Choroid plexus epithelial cell (primary cell): ENCODE data around the gene DPP9.
"Not testable (repeated sequence)": the region's sequence is repeated elsewhere in the genome, so short reads cannot be mapped to it uniquely, and the experiment has no call there.

ENCODE experiments used
- DNase-seq: peaks from one replicate; pipeline ENCODE4 v3.0.0-alpha.2; 2010; ENCODE audit warnings: low read depth
- H3K4me3 ChIP-seq: 2 replicates; pipeline ENCODE4 v1.5.1; 2011; ENCODE audit warnings: low read depth, mild to moderate bottlenecking, control low read depth, low read length, moderate library complexity
- TF ChIP-seq, protein P1 (sequence below): conservative IDR thresholded peaks from 2 replicates; pipeline ENCODE4 v1.5.1; 2011; ENCODE audit warnings: low read depth, mild to moderate bottlenecking, control low read depth, inconsistent platforms, low read length, moderate library complexity

DPP9 gene

DNA sequence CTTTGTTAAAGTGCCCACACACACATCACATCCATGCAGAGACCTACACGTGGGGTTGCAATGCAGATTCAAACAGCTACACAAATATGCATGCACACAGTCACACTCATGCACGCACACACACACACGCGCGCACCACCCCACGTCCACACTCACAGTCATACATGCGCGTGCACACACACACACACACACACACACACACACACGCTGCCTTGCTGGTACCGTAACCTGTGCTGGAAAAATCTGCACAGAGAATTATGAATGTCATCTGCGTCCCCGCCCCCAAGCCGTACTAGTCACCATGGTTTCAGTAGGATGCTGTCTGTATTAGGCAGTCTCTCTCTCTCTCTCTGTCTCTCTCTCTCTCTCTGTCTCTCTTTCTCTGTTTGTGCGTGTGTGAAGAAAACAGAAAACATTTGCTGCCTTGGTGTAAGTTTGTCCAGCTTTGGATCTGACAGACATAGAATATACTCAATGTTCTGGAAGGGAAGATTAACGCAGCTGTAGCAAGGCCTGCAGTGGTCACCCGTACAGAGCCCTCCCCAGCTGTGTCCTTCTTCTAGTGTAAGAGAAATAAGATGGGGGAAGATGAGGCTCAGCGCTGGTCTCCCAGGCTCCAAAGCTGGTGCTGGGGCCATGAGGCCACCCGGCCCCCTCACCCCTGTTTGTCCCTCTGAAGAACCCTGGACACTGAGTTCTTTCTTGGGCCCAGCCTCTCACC is 26.4 kb upstream of the DPP9 start:
- TF ChIP-seq, protein P1, sequence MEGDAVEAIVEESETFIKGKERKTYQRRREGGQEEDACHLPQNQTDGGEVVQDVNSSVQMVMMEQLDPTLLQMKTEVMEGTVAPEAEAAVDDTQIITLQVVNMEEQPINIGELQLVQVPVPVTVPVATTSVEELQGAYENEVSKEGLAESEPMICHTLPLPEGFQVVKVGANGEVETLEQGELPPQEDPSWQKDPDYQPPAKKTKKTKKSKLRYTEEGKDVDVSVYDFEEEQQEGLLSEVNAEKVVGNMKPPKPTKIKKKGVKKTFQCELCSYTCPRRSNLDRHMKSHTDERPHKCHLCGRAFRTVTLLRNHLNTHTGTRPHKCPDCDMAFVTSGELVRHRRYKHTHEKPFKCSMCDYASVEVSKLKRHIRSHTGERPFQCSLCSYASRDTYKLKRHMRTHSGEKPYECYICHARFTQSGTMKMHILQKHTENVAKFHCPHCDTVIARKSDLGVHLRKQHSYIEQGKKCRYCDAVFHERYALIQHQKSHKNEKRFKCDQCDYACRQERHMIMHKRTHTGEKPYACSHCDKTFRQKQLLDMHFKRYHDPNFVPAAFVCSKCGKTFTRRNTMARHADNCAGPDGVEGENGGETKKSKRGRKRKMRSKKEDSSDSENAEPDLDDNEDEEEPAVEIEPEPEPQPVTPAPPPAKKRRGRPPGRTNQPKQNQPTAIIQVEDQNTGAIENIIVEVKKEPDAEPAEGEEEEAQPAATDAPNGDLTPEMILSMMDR = no peak
- no peak for DNase-seq
- no peak overlapping the region for H3K4me3 ChIP-seq

DNA sequence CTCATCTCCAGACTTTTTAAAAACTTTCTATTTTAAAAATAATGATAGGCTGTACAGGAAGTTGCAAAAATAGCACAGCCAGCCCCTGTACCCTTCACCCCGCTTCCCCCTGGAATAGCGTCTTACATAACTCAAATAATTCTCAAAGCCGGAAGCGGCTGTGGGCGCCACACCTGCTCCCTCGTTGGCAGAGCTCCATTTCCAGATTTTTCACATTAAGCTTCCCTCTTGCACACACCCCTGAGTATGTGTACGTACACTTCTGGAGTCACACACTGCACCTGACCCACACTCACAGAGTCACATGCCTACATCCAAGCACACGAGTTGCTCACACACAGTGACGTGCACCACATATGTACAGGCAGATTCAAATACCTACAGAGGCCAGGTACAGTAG is 24.9 kb upstream of the DPP9 start:
- TF ChIP-seq, protein P1 = no peak
- DNase-seq = no peak

DNA sequence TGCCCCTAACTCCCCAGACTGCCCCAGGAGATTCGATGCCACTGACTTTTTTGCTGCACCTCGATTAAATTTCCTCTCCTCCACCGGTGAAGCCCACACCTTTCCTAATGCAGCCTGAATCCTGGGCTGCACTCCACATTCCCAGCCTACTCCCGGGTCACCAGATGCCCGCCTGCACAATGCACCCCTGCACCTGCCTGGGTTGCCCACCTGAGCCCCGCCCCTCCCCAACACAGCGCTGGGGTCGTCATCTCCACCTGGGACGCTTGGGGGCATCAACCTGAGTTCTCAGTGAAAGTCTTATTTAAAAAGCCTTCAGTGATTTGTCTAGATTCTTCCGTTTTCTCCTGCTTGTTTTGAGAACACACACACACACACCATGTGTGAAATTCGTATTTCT is 24.5 kb upstream of the DPP9 start:
- no peak for DNase-seq
- TF ChIP-seq, protein P1 = no peak
- no peak overlapping the region for H3K4me3 ChIP-seq

More for the DNA sequence above, 24.9 kb upstream of the DPP9 start:
- no peak overlapping the region for H3K4me3 ChIP-seq

DNA sequence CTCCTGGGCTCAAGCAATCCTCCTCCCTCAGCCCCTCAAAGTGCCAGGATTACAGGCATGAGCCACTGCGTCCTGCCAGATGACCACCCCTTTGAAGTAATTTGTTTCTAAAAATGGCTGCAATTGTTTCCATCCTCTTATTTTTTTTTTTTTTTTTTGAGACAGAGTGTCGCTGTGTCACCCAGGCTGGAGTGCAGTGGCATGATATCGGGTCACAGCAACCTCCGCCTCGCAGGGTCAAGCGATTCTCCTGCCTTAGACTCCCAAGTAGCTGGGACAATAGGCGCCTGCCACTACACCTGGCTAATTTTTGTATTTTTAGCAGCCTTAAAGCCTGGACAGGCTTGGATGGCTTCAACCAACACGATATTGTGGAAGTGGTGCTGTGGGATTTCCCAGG is 22.3 kb upstream of the DPP9 start:
- TF ChIP-seq, protein P1 = no peak
- DNase-seq = no peak
- no peak overlapping the region for H3K4me3 ChIP-seq

DNA sequence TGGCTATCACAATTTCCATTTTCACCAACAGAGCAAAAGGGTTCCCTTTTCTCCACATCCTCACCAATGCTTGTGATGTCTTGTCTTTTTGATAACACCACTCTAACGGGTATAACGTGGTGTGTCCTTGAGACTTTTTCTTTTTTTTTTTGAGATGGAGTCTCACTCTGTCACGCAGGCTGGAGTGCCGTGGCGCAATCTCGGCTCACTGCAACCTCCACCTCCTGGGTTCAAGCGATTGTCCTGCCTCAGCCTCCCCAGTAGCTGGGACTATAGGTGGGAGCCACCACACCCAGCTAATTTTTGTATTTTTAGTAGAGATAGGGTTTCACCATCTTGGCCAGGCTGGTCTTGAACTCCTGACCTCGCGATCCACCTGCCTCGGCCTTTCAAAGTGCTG is 21.5 kb upstream of the DPP9 start:
- DNase-seq, H3K4me3 ChIP-seq: not testable (repeated sequence)

DNA sequence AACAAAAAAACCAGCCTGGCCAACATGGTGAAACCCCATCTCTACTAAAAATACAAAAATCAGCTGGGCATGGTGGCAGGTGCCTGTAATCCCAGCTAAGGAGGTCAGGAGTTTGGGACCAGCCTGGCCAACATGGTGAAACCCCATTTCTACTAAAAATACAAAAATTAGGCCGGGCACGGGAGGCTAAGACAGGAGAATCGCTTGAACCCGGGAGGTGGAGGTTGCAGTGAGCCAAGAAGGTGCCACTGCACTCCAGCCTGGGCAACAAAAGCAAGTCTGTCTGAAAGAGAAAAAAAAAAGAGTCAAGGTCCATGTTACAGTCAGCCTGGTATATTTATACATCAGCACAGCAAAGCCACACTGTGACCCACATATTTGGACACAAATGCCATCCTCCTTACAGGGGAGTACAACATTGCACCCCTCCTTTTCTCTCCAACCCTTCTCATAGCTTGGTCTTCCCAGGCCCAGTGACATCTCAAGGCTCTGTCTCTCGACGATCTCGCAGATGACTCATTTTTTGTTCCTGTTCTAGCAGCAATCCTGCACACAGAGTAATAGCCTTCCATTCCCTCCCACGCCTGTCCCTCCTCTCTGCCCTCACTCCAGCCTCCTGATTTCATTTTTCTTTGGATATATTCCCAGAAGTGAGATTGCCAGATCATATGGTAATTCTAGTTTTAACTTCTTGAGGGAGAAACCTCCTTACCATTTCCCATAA is 21.0 kb upstream of the DPP9 start:
- no peak overlapping the region for H3K4me3 ChIP-seq

More for the DNA sequence above, 21.0 kb upstream of the DPP9 start:
- peak; percentile 90 for DNase-seq
- TF ChIP-seq, protein P1 = no peak
